GM19452 (cell line): ENCODE data around the gene GOLGA7B.
"Not testable (repeated sequence)": the region's sequence is repeated elsewhere in the genome, so short reads cannot be mapped to it uniquely, and the experiment has no call there.

Source experiments
- ATAC-seq: cut with Tn5 transposase; IDR thresholded peaks from one replicate; pipeline ENCODE4 v1.9.1; 2021; ENCODE audit not compliant: unreplicated experiment

The GOLGA7B gene

DNA sequence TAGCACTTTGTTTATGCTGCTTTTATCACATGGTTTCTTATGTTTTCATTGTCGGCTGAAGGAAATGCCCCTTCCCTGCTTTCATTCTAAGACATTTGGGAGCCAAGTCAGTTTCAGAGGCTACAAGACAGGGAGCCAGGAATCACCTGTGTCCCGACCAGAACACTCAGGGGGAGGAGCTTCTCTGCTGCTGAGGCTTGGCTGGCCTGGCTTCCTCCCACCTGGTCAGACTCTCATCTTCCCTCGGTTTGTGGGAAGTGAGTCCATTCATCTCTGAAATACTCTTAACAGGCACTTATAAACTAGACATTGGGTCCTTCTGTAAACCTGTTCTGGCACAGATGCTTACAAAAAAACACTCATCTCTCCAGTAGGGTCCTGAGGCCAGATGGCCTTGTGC lies 19.6 kb upstream of the GOLGA7B start:
- ATAC-seq: no peak

DNA sequence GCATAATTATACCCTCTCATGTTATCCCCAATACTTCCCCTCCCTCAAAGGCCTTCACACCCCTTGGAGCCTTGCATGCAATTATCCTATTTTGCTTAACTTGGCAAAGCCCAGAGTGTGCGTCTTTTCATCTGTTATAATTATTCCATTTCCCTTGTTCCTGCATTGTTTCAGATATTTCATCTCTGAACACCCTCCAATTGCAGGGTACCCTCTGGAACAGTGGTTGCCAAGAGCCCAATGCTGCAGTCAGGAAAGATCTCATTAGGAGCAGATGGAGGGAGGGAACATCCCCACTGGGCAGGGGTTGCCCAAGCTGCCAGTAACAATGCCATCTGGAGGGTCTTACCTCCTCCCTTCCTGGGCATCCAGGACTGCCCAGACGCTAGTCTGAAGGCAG lies 18.4 kb upstream of the GOLGA7B start:
- no peak for ATAC-seq

GRCh38 chr10:97836446-97836845 lies 13.2 kb upstream of the GOLGA7B start:
- ATAC-seq: no peak

- ATAC-seq: no peak
Observed at GRCh38 chr10:97838091-97838490, 11.6 kb upstream of the GOLGA7B start.

DNA sequence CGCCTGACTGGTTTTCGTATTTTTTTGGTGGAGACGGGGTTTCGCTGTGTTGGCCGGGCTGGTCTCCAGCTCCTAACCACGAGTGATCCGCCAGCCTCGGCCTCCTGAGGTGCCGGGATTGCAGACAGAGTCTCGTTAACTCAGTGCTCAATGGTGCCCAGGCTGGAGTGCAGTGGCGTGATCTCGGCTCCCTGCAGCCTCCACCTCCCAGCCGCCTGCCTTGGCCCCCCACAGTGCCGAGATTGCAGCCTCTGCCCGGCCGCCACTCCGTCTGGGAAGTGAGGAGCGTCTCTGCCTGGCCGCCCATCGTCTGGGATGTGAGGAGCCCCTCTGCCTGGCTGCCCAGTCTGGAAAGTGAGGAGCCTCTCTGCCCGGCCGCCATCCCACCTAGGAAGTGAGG lies 8.5 kb upstream of the GOLGA7B start:
- not testable (repeated sequence) for ATAC-seq

DNA sequence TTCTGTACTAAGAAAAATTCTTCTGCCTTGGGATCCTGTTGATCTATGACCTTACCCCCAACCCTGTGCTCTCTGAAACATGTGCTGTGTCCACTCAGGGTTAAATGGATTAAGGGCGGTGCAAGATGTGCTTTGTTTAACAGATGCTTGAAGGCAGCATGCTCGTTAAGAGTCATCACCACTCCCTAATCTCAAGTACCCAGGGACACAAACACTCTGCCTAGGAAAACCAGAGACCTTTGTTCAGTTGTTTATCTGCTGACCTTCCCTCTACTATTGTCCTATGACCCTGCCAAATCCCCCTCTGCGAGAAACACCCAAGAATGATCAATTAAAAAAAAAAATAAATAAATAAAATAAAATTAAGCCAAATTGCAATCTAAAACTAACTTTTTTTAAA lies 7.5 kb upstream of the GOLGA7B start:
- ATAC-seq: not testable (repeated sequence)

DNA sequence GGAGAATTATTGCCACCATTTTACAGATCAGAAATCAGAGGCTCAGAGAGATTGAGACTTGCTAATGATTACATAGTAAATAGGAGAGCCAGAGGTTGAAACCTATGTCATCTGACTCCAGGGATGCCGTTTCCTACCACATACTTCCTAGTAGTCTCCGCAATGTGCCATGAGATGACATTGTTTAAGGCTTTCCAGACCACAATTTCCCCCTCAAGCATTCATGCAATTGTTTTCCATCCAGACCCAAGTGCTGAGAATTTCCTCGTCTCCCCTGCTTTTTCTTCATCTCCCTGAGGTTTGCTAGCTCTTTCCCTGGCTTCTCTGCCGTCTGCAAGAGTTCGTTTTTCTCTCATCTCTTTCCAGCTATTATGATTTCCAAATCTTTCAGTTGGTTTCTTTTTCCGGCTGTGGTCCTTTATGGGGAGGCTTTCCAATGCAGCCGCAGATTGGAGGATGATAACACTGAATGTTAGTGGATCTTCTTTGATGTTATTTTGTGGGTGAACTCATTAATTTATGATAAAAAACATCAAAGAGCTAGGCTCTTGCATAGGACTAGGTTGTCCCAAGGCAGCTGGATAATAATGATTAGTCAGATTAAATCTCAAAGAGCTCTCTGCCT lies 6.9 kb upstream of the GOLGA7B start:
- ATAC-seq: no peak

DNA sequence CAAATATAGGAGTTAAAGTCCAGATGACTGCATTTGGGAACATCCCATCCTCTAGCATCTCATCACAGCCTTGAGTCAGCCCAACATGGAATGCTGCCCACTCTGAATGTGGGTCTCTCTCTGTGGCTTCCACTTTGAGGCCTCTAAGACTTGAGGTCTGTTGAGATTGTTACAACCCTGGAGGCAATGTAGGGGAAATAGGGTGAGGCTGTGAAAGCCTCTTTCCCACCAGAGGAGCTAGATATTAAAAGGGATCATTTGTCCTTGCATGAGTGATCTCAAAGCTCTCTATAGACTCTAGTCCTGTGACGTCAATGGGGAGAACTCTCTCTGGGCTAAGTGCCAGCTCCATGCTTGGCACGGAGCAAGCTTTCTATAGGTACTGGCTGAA lies 6.4 kb upstream of the GOLGA7B start:
- ATAC-seq: no peak

DNA sequence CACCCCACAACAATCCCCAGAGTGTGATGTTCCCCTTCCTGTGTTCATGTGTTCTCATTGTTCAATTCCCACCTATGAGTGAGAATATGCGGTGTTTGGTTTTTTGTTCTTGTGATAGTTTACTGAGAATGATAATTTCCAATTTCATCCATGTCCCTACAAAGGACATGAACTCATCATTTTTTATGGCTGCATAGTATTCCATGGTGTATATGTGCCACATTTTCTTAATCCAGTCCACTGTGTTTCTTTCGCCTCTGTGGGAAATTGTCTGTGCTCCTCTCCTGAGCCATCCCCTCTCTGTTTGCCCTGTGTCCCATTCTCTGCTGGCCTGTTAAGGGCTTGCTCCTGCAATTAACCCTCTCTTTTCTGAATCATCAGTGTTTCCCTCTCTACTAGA lies 5.7 kb upstream of the GOLGA7B start:
- ATAC-seq: not testable (repeated sequence)

GRCh38 chr10:97844678-97845077 lies 5.0 kb upstream of the GOLGA7B start:
- ATAC-seq: no peak

- ATAC-seq: peak; percentile 12
Observed at GRCh38 chr10:97849103-97849686, 448 bp upstream of the GOLGA7B start.

- ATAC-seq: no peak
Observed at GRCh38 chr10:97850446-97850845, 803 bp downstream of the GOLGA7B start.

DNA sequence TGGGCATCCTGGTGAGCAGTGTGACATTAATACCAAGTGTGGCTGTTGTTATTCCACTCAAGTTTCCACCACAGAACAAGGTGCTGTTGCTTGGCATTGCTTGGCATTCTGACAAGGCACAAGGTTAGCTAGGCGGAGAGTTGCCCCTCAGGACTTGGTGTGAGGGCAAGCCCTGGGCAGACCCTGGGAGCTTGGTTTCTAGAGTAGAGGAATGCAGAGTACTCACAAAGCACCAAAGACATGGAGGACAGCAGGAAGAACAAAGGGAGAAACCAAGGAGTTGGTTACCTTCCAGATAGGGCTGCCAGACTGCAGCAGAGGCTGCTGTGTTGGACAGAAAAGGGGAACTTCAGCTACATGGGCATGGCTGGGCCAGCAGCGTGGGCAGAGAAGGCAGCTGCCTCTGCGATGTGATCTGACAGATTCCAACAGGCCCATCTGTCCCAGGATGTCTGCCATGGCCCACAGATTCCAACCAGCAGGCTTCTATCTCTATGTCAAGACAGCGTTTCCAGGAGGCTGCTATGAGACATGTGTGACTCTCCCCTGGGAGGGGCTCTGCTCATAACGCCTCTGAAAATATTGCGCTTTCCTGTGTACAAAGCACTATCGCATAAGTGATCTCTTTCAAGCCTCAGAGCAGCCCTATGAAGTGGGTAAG lies 1.8 kb downstream of the GOLGA7B start:
- ATAC-seq: no peak

- ATAC-seq: no peak
Observed at GRCh38 chr10:97852277-97852676, 2.6 kb downstream of the GOLGA7B start.

- ATAC-seq: no peak
Observed at GRCh38 chr10:97852840-97853405, 3.3 kb downstream of the GOLGA7B start.

GRCh38 chr10:97854743-97855142 lies 5.1 kb downstream of the GOLGA7B start:
- ATAC-seq: no peak

DNA sequence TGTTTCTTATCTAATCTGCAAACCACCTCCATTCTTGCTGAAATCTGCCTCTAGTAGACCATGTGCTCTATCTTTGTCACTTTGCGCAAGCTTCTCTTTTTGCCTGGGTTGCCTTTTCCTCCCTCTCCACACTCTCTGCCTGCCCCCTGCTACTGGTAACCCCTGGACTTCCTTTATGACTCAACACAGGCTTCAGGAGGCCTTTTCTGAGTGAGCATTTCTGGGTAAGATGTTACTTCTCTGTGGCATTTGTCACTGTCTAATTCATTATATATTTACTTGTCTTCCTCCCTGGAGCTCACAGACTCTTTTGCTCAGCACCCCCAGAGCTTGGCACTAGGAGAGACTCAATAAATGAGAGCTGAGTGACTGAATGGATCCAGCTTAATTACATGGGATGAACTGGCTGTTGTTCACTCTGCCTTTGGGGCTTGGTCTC lies 8.4 kb downstream of the GOLGA7B start:
- no peak for ATAC-seq

DNA sequence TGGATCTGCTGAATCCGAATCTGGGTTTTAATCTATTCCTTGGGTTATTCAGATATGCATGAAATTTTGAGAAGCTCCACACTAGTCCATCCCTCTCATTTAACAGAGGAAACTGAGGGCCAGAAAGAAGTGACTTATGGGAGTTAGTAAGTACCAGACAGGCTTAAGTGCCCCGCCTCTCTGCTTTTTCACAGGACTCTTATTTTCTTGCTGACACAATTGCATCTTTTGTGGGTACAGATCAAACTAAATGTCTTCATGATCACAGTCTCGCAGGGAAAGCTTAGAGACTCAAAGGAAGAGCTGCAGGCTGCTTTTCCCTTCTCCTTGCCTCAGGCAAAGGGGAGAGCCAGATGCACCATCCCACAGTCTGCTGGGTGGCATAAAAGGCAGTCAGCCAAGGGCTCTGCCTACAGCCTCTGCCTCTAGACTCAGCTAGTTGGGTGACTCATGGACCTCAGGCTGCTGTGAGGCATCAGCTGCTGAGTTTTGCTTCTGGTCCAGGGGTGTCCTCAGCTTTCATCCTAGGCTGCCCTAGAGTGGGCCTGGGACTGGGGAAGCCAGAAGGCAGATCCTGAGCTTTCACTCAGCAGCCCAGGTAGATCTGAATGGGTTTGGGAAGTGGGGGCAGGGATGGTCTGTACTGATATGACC lies 11.6 kb downstream of the GOLGA7B start:
- ATAC-seq: no peak

GRCh38 chr10:97861924-97862323 lies 12.3 kb downstream of the GOLGA7B start:
- ATAC-seq: no peak

- no peak for ATAC-seq
Observed at GRCh38 chr10:97863808-97864207, 14.2 kb downstream of the GOLGA7B start.

DNA sequence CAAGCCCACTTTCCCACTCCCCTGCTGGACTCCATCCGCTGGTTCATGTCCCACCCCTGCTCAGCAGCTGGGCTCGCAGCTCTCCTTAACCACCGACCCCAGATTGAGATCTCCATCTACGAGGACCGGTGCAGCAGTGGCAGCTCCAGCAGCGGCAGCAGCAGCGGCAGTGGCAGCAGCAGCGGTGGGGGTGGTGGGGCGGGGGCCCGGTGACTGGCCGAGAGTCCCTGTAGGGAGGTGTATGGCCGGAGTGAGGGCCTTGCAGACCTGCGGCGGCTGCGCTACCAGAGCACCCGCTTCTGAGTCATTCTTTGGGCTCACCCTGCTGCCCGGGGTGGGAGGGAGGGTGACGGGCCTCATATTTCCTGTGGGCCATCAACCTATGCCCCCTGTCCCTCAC lies 15.8 kb downstream of the GOLGA7B start:
- ATAC-seq: no peak
